H1 (cell line): ENCODE data around the gene GNA12. TPM values are rescaled to one million over a fixed set of nuclear protein-coding genes. Genes with fewer than 3 reads are reported as not detected.

Experiments used
- BCL11A ChIP-seq, 2 experiments: IDR thresholded peaks; one replicate each; pipeline ENCODE4 v1.6.1; 2011; ENCODE audit warnings: low read depth in 2 of 2, low read length in 2 of 2, mild to moderate bottlenecking in 2 of 2
- EGR1 ChIP-seq: IDR thresholded peaks from 2 replicates; pipeline ENCODE4 v1.6.1; 2011; ENCODE audit warnings: low read depth, low read length, borderline replicate concordance
- EP300 ChIP-seq, 2 experiments: IDR thresholded peaks; 1 replicate in 1 of 2; 2 replicates in 1 of 2; pipeline ENCODE4 v1.6.1; 2011 to 2012; ENCODE audit warnings: low read depth in 2 of 2, low read length in 2 of 2, mild to moderate bottlenecking in 2 of 2, borderline replicate concordance in 1 of 2, inconsistent platforms in 1 of 2, moderate library complexity in 1 of 2
- HDAC2 ChIP-seq, 2 experiments: fragments of 300-600 bp in 1 of 2; sonication (generic) in 1 of 2; IDR thresholded peaks; 2 replicates each; pipeline ENCODE4 v1.6.1; 2011 to 2012; ENCODE audit warnings: low read depth in 2 of 2, low read length in 2 of 2, mild to moderate bottlenecking in 2 of 2, moderate library complexity in 2 of 2, borderline replicate concordance in 1 of 2, inconsistent platforms in 1 of 2
- JUND ChIP-seq: IDR thresholded peaks from 2 replicates; pipeline ENCODE4 v1.6.1; 2011; ENCODE audit warnings: mild to moderate bottlenecking, improper control_type of control experiment, low read length
- NANOG ChIP-seq: IDR thresholded peaks from 2 replicates; pipeline ENCODE4 v1.6.1; 2011; ENCODE audit warnings: low read length, low read depth, mild to moderate bottlenecking, inconsistent platforms; ENCODE audit not compliant: insufficient read depth, poor library complexity, severe bottlenecking
- RAD21 ChIP-seq, 2 experiments: IDR thresholded peaks in 1 of 2; conservative IDR thresholded peaks in 1 of 2; 2 replicates each; pipeline ENCODE4 v1.6.1; 2011; ENCODE audit warnings: low read depth in 2 of 2, low read length in 2 of 2, improper control_type of control experiment in 1 of 2, inconsistent platforms in 1 of 2, mild to moderate bottlenecking in 1 of 2, moderate library complexity in 1 of 2
- SRF ChIP-seq: IDR thresholded peaks from 2 replicates; pipeline ENCODE4 v1.6.1; 2011; ENCODE audit warnings: mild to moderate bottlenecking, low read depth, low read length, moderate library complexity
- polyA plus RNA-seq, 7 experiments: library from polyadenylated mRNA; depleted of rRNA in 3 of 7; stranded (reverse) in 5 of 7; unstranded in 2 of 7; fragments of >200 nt in 5 of 7; fragments of 200-250 nt in 2 of 7; gene quantifications; 1 replicate in 5 of 7; 2 replicates in 1 of 7; 4 replicates in 1 of 7; pipeline versions ENCODE4 v1.2.1 to v1.2.3, GENCODE V29; 2011 to 2013; ENCODE audit warnings: missing spikeins in 2 of 7, mixed read lengths in 2 of 7
- total RNA-seq: library from RNA; stranded (reverse); fragmentation: NEBNext Ultra II Directional; extraction: Animal tissue kit (Norgen Biotek cat#: 25700); gene quantifications from 2 replicates; pipeline ENCODE4 v1.2.1, GENCODE V29; 2021
- TF ChIP-seq, protein P1 (sequence below): fragments of 300-600 bp; sonication (generic); IDR thresholded peaks from 2 replicates; pipeline ENCODE4 v1.7.1; 2012; ENCODE audit warnings: low read length, moderate library complexity, mild to moderate bottlenecking, inconsistent platforms; ENCODE audit not compliant: insufficient replicate concordance

The GNA12 gene
- total and polyA plus RNA-seq, 2 of the 8 experiments (the other 6 are each of a cell fraction or from before 2014, with no cell fraction given), result 96.5 to 109 TPM

DNA sequence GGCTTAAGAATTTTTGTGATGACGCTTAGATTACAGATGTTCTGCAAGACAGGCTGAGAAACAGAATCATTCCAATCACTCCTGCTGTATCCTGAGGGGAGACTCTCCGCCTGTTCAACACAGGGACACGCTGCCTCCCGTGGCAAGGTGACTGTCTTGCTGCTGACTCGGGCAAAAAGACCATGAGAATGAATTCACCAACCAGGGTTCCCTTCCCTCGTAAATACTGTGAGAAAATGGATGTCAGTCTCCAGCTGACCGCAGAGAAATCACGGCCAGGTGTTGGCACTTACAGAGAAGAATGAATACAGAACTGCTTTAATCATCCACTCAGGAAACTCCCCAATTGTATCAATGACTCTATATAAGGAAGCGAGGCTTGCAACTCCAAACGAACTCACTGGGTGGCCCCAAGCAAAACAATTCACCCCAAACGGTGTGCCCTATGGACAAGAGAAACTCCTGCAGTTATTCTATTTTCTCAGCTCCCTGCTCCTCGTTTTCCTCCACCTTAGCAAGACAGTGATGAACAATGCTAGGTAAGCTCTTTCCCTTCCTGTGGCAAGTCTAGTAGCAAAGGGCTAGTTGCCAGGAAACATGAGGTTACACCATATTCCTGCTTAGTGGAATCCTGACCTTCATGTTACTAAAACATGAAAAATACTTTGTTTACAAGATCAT lies 22.8 kb downstream of the GNA12 start (continued):
- TF ChIP-seq, protein P1, sequence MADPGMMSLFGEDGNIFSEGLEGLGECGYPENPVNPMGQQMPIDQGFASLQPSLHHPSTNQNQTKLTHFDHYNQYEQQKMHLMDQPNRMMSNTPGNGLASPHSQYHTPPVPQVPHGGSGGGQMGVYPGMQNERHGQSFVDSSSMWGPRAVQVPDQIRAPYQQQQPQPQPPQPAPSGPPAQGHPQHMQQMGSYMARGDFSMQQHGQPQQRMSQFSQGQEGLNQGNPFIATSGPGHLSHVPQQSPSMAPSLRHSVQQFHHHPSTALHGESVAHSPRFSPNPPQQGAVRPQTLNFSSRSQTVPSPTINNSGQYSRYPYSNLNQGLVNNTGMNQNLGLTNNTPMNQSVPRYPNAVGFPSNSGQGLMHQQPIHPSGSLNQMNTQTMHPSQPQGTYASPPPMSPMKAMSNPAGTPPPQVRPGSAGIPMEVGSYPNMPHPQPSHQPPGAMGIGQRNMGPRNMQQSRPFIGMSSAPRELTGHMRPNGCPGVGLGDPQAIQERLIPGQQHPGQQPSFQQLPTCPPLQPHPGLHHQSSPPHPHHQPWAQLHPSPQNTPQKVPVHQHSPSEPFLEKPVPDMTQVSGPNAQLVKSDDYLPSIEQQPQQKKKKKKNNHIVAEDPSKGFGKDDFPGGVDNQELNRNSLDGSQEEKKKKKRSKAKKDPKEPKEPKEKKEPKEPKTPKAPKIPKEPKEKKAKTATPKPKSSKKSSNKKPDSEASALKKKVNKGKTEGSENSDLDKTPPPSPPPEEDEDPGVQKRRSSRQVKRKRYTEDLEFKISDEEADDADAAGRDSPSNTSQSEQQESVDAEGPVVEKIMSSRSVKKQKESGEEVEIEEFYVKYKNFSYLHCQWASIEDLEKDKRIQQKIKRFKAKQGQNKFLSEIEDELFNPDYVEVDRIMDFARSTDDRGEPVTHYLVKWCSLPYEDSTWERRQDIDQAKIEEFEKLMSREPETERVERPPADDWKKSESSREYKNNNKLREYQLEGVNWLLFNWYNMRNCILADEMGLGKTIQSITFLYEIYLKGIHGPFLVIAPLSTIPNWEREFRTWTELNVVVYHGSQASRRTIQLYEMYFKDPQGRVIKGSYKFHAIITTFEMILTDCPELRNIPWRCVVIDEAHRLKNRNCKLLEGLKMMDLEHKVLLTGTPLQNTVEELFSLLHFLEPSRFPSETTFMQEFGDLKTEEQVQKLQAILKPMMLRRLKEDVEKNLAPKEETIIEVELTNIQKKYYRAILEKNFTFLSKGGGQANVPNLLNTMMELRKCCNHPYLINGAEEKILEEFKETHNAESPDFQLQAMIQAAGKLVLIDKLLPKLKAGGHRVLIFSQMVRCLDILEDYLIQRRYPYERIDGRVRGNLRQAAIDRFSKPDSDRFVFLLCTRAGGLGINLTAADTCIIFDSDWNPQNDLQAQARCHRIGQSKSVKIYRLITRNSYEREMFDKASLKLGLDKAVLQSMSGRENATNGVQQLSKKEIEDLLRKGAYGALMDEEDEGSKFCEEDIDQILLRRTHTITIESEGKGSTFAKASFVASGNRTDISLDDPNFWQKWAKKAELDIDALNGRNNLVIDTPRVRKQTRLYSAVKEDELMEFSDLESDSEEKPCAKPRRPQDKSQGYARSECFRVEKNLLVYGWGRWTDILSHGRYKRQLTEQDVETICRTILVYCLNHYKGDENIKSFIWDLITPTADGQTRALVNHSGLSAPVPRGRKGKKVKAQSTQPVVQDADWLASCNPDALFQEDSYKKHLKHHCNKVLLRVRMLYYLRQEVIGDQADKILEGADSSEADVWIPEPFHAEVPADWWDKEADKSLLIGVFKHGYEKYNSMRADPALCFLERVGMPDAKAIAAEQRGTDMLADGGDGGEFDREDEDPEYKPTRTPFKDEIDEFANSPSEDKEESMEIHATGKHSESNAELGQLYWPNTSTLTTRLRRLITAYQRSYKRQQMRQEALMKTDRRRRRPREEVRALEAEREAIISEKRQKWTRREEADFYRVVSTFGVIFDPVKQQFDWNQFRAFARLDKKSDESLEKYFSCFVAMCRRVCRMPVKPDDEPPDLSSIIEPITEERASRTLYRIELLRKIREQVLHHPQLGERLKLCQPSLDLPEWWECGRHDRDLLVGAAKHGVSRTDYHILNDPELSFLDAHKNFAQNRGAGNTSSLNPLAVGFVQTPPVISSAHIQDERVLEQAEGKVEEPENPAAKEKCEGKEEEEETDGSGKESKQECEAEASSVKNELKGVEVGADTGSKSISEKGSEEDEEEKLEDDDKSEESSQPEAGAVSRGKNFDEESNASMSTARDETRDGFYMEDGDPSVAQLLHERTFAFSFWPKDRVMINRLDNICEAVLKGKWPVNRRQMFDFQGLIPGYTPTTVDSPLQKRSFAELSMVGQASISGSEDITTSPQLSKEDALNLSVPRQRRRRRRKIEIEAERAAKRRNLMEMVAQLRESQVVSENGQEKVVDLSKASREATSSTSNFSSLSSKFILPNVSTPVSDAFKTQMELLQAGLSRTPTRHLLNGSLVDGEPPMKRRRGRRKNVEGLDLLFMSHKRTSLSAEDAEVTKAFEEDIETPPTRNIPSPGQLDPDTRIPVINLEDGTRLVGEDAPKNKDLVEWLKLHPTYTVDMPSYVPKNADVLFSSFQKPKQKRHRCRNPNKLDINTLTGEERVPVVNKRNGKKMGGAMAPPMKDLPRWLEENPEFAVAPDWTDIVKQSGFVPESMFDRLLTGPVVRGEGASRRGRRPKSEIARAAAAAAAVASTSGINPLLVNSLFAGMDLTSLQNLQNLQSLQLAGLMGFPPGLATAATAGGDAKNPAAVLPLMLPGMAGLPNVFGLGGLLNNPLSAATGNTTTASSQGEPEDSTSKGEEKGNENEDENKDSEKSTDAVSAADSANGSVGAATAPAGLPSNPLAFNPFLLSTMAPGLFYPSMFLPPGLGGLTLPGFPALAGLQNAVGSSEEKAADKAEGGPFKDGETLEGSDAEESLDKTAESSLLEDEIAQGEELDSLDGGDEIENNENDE, result peak; percentile 48
- TF ChIP-seq EGR1 (no peak), BCL11A (IDR thresholded peaks at IDR 0.05; ENCODE audit: low read depth in 2 of 2, low read length in 2 of 2) (no peak), JUND (peak; percentile 5; the same call in 1 of the 2 replicates), SRF (peak; percentile 63), RAD21 (IDR thresholded peaks at IDR 0.05 in 1 of 2, conservative IDR thresholded peaks at IDR 0.05 in 1 of 2; ENCODE audit: low read depth in 2 of 2, low read length in 2 of 2) (no peak), NANOG (peak; percentile 87), HDAC2 (IDR thresholded peaks at IDR 0.05; ENCODE audit: borderline replicate concordance in 1 of 2, low read depth in 2 of 2, low read length in 2 of 2) (peak; percentile 44 to 71; a peak in 2 of 4 replicates), EP300 (IDR thresholded peaks at IDR 0.05; ENCODE audit: borderline replicate concordance in 1 of 2, low read depth in 2 of 2, low read length in 2 of 2) (peak in 1 of 2 experiments; percentile 81; a peak in 1 of 3 replicates)
